ENCODE data around the gene DUT. TPM values are rescaled to one million over a fixed set of nuclear protein-coding genes. Genes with fewer than 3 reads are reported as not detected.

Gene DUT
- total RNA-seq, 1 experiment from 2014 or later = 130 TPM

DNA sequence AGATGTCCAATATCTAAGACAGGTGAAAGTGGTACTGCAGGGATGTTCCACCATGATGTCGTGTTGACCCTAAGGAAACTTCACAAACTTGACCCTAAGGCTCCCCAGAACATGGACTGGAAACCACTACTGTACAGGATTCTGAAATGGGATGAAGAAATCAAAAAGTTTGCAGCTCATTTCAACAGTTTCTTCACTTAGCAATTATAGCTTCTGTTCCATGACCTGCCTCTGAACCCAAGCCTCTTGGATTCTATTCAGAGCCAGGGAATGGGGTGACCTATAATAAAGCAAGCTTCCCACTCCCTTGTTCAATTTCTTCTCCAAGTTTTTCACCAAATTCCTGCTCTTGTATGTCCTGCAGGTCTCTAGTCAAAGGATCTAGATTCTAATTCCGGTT lies 40.7 kb downstream of the DUT start (continued):
- no peak for TF ChIP-seq JUND (IDR thresholded peaks at IDR 0.05)

DNA sequence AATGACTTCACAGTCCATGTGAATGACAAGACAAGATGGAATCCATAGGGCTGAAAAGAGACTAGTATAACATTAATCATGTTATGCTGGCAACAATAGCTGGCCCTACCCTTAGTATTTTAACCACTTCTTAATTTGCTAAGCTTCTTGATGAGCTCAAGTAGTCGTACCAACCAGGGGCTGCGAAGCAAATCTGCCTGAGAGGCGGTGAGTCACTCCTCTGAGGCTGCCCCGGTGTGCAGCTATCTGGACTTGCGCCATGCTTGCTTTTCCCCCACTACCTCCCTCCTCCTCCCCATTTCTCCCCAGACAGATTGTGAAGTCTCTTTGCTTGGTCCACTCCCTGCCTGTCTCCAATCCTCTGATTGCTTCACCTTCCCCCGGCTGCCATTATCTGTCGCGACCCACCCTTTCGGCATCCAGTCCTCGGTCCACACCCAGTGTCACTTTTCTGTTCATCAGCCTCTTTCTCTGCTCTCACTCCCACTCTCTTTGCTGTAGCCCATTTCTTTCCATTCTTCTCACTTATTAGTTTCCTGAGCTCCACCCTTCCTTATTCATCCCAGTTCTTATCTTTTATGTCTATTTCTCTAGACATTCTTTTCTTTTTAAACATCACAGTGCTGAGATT lies 42.7 kb downstream of the DUT start:
- Histone ChIP-seq H3K4me1 (ENCODE audit: control insufficient read depth in 1 of 2, insufficient read depth in 2 of 2, low read length in 2 of 2) (peaks cover 0 to 9% of the 10 kb centered on the region in 2 experiments; a peak in 2 of 4 replicates), H3K36me3 (ENCODE audit: control insufficient read depth in 1 of 2, insufficient read depth in 2 of 2, low read length in 2 of 2) (no peaks in the 10 kb centered on the region), H3K79me2 (ENCODE audit: insufficient read depth, low read length) (no peaks in the 10 kb centered on the region), H3K9me2 (ENCODE audit: insufficient read depth) (0 out of 2 replicates have a peak, but pooled peaks cover 4% of the 10 kb centered on the region), H3K27me3 (ENCODE audit: insufficient read depth, low read length) (no peaks in the 10 kb centered on the region), H3K9me3 (ENCODE audit: control insufficient read depth in 1 of 2, insufficient read depth in 1 of 2, low read depth in 1 of 2, low read length in 2 of 2) (no peaks in the 10 kb centered on the region), H3K9ac (ENCODE audit: low read length) (no peak overlapping the region), H3K4me3 (replicated peaks in 1 of 2; ENCODE audit: low read depth in 1 of 2, low read length in 2 of 2) (no peak overlapping the region), H3K4me2 (ENCODE audit: low read length) (no peak overlapping the region), H2AFZ (ENCODE audit: low read depth, low read length, poor library complexity, severe bottlenecking) (no peak overlapping the region), H4K20me1 (ENCODE audit: insufficient read depth) (no peaks in the 10 kb centered on the region), H3K27ac (ENCODE audit: low read depth, low read length) (no peak overlapping the region)
- ATAC-seq (no peak), DNase-seq (ENCODE audit: low read depth, low spot score) (no peak)
- RAD21 ChIA-PET (ENCODE audit: low non-redundant PET in 1 of 2, low total read pairs in 2 of 2, uncharacterized antibody in 2 of 2, unreplicated experiment in 2 of 2) = no interaction called here
- POLR2A ChIA-PET = no interaction called here
- TF ChIP-seq, protein P1, sequence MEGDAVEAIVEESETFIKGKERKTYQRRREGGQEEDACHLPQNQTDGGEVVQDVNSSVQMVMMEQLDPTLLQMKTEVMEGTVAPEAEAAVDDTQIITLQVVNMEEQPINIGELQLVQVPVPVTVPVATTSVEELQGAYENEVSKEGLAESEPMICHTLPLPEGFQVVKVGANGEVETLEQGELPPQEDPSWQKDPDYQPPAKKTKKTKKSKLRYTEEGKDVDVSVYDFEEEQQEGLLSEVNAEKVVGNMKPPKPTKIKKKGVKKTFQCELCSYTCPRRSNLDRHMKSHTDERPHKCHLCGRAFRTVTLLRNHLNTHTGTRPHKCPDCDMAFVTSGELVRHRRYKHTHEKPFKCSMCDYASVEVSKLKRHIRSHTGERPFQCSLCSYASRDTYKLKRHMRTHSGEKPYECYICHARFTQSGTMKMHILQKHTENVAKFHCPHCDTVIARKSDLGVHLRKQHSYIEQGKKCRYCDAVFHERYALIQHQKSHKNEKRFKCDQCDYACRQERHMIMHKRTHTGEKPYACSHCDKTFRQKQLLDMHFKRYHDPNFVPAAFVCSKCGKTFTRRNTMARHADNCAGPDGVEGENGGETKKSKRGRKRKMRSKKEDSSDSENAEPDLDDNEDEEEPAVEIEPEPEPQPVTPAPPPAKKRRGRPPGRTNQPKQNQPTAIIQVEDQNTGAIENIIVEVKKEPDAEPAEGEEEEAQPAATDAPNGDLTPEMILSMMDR (IDR thresholded peaks at IDR 0.05 in 2 of 3, conservative IDR thresholded peaks at IDR 0.05 in 1 of 3; ENCODE audit: borderline replicate concordance in 1 of 3, insufficient read depth in 1 of 3, low read depth in 2 of 3, low read length in 2 of 3) = no peak
- TF ChIP-seq SP1 (IDR thresholded peaks at IDR 0.05; ENCODE audit: low read depth) (no peak), RAD21 (IDR thresholded peaks at IDR 0.05; ENCODE audit: low read depth) (no peak), ELF1 (IDR thresholded peaks at IDR 0.05; ENCODE audit: borderline replicate concordance, low read depth) (no peak), SIN3A (IDR thresholded peaks at IDR 0.05; ENCODE audit: low read depth) (no peak), EZH2 (IDR thresholded peaks at IDR 0.05) (no peak)
- TF ChIP-seq, protein P2, sequence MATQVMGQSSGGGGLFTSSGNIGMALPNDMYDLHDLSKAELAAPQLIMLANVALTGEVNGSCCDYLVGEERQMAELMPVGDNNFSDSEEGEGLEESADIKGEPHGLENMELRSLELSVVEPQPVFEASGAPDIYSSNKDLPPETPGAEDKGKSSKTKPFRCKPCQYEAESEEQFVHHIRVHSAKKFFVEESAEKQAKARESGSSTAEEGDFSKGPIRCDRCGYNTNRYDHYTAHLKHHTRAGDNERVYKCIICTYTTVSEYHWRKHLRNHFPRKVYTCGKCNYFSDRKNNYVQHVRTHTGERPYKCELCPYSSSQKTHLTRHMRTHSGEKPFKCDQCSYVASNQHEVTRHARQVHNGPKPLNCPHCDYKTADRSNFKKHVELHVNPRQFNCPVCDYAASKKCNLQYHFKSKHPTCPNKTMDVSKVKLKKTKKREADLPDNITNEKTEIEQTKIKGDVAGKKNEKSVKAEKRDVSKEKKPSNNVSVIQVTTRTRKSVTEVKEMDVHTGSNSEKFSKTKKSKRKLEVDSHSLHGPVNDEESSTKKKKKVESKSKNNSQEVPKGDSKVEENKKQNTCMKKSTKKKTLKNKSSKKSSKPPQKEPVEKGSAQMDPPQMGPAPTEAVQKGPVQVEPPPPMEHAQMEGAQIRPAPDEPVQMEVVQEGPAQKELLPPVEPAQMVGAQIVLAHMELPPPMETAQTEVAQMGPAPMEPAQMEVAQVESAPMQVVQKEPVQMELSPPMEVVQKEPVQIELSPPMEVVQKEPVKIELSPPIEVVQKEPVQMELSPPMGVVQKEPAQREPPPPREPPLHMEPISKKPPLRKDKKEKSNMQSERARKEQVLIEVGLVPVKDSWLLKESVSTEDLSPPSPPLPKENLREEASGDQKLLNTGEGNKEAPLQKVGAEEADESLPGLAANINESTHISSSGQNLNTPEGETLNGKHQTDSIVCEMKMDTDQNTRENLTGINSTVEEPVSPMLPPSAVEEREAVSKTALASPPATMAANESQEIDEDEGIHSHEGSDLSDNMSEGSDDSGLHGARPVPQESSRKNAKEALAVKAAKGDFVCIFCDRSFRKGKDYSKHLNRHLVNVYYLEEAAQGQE (IDR thresholded peaks at IDR 0.05; ENCODE audit: low read depth) = no peak
- TF ChIP-seq, protein P3, sequence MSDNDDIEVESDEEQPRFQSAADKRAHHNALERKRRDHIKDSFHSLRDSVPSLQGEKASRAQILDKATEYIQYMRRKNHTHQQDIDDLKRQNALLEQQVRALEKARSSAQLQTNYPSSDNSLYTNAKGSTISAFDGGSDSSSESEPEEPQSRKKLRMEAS (IDR thresholded peaks at IDR 0.05) = no peak
- intact Hi-C loops (cut with micrococcal nuclease) = no loop called here
- CTCF ChIA-PET = no interaction called here
- BruUV-seq (replicated peaks) = no TSS peak
